Iris pigment epithelial cell (primary cell): ENCODE data around the gene WASL.
"Not testable (repeated sequence)": the region's sequence is repeated elsewhere in the genome, so short reads cannot be mapped to it uniquely, and the experiment has no call there.

Experiments
- DNase-seq: peaks from one replicate; pipeline ENCODE4 v3.0.0-alpha.2; 2011; ENCODE audit warnings: low read depth

The WASL gene

DNA sequence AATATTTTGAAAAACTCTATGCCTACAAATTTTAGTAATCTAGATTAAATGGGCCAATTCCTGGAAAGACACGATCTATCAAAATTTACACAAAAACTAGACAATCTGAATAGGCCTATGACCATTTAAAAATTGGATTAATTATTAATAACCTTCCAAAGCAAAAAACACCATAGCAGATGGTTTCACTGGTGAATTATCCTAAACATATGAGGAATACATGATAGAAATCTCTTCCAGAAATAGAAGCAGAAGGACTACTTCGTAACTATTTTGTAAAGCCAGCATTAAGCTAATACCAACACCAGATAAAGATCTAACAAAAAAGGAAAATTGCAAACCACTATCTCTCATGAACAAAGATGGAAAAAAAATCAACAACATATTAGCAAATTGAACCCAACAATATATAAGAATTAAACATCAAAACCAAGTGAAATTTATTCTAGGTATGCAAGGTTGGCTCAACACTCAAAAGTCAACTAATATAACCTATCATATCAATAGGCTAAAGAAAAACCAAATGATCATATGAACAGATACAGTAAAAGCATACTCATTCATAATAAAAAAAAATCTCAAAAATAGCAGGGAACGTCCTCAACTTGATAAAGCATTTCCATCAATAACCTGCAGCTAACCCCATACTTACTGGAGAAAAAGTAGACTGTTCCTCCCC is 16.3 kb downstream of the WASL start:
- DNase-seq, result no peak

GRCh38 chr7:123729218-123729578 is 19.6 kb downstream of the WASL start:
- DNase-seq, result no peak

- DNase-seq, result peak; percentile 92
These were observed 21.5 kb downstream of the WASL start for GRCh38 chr7:123727071-123727837.

GRCh38 chr7:123725586-123726171 is 23.1 kb downstream of the WASL start:
- DNase-seq, result no peak

GRCh38 chr7:123724817-123725253 is 24.0 kb downstream of the WASL start:
- DNase-seq, result no peak

DNA sequence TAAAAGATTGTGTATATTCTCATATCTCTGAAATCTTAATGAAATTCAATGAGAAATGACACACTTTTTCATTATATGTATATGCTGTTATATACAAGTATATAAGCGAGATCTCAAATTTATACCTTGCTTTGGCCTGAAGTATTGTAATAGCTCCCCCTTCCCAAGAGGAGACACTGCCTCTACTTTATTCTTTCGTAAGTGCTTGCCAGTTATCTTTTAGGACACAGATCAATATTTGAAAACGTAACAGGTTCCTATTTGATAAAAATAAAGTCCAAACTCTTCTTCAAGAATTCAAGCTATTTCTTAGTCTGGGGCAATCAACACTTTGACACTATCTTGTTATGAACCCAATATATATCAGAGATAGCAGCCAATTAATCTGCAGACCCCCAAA is 24.9 kb downstream of the WASL start:
- no peak for DNase-seq

GRCh38 chr7:123720527-123720926 is 28.3 kb downstream of the WASL start:
- DNase-seq, result not testable (repeated sequence)

DNA sequence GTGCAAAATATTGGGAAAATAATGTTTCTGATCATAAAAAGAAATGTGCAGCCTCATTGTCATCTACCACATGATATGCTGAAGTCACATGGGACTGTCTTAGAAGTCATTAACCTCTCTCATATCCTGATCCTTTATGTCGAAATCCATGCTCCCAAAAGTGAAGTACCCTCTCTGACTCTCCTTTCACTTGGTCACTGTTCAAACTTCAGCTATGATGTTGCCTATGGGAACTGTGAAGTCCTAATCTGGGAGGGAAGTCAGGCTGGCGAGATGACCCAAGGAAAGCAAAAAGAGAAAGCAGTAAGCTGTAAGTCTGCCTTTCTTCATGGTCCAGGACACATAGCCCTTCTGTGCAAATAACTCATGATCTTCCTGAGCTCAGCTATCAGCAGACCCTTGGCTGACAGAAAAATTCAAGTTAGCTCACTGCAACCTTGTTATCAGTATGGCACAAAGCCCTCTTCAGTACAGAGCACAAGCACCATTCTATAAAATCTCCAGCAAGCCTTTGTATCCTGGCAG is 29.5 kb downstream of the WASL start:
- DNase-seq, result no peak

DNA sequence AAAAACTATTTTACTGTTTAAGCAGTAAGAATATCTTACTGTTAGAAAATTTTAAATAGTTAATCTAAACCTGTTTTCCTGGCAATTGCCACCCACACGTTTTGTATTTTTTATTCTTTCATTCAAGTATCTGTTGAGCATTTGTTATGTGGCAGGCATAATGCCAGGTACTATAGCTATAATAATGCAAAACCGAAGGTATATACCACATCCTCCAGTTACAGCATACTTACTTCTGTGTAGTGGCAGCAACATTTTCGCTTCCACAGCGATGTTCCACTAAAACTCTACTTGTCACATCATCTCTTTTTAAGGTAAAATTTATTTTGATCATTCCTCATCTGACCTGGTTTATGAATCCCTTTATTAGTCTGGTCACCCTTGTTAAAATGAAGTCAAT is 30.0 kb downstream of the WASL start:
- DNase-seq, result no peak

DNA sequence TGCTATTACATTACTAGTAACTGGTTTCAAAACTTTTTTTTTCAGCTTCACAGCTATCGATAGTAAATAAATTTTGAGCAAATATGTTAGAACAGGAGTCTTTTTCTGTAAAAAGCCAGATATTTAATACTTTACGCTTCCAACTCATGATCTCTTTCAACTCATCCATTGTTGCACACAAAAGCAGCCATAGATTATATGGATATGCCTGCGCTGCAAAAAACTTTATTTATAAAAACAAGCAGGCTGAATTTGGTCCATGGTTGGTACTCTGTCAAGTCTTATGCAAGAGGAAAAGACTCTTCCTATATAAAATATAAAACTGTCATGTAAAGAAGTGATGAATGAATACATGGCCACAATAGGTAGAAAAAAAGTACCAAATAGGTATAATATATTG is 31.1 kb downstream of the WASL start:
- DNase-seq, result no peak

GRCh38 chr7:123716877-123717276 is 31.9 kb downstream of the WASL start:
- no peak for DNase-seq

DNA sequence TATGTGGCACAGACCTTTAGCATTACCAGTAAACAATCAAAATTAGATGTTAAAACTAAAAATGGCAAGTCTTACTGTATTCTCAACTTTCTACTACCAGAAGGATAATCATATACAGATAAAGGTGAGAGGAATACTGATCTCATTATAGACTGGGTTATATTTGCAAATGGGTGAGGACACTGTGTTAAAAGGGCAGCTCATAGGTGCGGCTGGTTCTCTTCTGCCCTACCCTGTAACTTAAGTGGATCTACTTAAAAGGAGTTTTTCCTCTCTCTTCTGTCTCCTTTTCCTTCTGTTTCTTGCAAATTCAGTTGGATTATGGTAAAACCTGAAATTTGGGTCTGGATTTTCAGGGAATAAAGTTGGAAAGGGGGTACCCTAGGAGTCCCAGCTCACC is 33.0 kb downstream of the WASL start:
- no peak for DNase-seq

- peak; percentile 36 for DNase-seq
These were observed 33.6 kb downstream of the WASL start for GRCh38 chr7:123715198-123715597.

DNA sequence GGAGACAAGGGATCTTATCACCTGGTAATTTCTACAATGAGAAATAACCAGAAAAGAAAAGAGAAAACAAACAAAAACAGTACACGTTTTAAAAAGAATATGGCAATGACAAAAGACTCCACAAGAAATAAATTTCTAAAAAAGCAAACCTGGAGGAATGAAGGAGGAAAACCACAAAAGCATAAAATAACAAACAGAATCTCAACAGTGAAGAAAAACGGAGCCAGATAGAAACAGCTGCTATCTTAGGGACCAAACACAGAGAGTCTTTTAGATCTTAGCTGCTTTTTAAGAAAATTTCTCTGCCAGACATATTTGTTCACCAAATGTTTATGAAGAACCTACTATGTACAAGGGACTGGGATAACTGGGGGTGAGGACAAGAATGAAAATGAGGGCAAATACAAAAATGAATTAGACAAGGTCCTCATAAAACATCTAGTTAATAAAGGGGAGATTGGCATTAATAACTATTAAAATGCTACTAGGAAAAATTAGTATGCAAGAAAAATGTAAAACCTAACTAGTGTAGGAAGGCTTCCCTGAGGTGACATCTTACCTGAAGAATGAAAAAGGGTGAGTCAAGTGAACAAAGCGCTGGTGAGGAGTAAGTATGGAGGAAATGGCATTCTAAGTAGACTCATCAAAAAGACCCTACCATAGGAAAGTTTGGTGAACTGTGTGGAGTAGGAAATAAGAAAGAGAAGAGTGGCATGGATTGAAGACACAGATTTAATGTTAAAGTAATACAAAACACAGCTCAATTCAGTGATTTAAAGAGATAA is 34.3 kb downstream of the WASL start:
- peak; percentile 49 for DNase-seq

DNA sequence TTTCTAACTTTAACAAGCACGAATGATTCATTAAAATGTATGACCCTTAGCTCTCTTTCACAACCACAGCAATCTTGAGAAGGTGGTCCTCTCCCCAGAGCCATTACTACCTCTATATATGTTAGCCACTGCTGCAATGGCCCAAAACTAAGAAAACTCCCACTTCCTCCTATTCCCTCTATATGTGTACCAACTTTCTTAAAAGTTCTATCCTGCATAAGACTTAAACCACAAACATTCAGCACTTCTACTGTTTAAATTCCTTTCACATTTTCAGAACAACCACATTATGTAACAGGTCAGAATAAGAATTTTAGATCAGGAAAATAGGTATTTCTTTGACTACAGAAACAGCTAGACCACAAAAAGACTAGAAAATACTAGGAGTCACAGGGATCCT is 36.2 kb downstream of the WASL start:
- peak; percentile 83 for DNase-seq

DNA sequence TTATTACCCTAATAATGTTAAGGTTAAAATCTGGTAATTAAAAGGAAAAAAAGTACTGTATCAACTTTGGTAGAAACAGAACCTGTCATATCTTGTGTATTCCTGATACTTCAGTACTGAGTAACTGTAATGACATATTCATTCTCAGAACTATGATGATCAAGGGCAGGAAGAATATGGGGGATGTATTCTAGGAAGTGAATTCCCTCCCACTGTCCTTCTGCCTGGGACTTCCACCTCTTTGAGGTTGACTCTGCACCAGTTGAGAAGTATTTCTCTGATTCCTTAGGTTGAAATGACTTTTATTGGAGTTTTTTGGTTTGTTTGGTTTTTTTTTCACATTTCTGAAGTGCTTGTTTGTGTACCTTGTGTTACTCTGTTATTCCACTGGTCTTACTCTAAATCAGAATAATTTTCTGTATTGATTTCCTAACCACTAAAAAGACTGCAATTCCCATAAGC is 36.9 kb downstream of the WASL start:
- no peak for DNase-seq

DNA sequence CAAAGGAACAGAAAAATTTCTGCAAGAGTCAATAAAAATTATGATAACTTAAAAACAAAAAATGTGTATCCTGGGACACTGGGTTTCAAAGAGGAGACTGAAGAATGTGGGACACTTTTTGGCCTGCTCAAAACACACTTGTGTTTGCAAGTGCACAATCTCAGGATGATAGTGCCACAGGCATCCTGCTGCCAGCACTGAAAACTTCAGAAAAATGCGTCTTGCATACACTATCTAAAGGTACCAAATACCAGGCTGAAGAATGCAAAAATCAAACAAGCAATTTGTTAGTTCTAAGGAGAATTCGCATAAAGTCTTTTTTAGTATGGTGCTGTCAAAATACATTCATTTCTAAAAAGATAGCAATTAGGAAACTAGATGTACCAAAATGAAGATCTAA is 38.1 kb downstream of the WASL start:
- no peak for DNase-seq

DNA sequence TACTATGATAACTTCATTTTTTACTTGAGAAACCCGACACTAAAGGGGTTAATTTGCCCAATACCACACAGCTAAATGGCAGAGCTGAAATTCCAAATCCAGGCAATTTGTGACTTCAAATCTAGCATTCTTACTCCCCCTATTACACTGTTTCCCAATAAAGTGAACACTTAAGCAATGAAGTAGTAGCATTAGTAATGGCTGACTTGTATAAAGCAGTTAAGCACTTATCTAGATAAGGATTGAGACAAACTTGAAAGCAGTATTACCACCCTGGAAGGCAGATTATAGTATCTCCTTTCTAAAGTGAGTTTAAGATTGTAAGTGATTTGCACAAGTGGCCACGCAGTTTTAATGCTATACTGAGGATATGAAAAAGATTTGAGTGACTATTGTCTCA is 39.3 kb downstream of the WASL start:
- DNase-seq, result peak; percentile 65

- no peak for DNase-seq
These were observed 43.4 kb downstream of the WASL start for GRCh38 chr7:123705211-123705901.

DNA sequence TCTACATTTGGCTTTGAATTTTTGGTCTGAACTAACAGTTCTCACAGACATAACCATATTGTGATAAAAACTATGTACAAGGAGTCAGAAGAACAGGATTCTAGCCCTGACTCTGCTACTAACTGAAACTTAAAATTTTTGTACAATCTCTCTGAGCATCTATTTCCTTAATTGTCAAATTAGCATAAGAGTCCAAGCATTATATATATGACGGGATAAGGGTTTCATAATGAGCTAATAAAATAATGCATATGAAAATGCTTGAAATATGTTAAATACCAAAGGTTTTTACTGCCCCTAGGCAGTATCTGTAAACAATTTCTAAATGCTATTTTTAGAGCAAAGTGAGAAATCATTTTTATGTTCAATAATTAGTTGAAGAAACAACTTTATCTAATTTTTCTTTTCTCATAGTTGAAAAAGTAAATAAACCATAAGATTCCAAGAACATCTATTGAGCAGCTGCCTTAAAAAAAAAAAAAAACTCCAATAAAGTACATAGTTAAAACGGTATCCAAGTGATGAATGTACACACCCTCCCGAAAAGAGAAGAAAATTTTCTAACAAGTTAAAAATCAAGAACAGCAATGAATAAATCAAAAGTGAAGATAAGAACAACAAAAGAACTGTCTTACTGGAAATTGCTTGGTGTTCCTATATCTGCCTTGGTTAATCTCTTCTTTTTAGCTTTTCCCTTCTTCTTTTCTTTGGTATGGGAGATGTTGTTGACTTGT is 52.7 kb downstream of the WASL start:
- DNase-seq, result no peak

GRCh38 chr7:123692471-123692877 is 56.3 kb downstream of the WASL start:
- DNase-seq, result no peak
